HCT116 (cell line): ENCODE data around the gene CLDN15. TPM values are rescaled to one million over a fixed set of nuclear protein-coding genes. Genes with fewer than 3 reads are reported as not detected.
A peak's percentile ranks its signal among the peaks of the same experiment; 100 is the strongest.
"Not testable (repeated sequence)": the region's sequence is repeated elsewhere in the genome, so short reads cannot be mapped to it uniquely, and the experiment has no call there.

ENCODE experiments used
- ATAC-seq: fragments of 200-7000 bp; cut with Tn5 transposase; 2 replicates; pipeline ENCODE4 v1.9.1; 2020; ENCODE audit warnings: mild to moderate bottlenecking, moderate library complexity
- BruUV-seq: library from RNA; stranded (reverse); fragments of 400-500 nt; replicated peaks from 2 replicates; lab custom pipeline; 2021; lab: Mats Ljungman, UMichigan
- CTCF ChIA-PET: fragments of 300-600 bp; sonication (Branson Sonifier 250); formaldehyde crosslinking; loops from one replicate; lab custom pipeline; 2021; ENCODE audit warnings: antibody characterized with exemption; lab: Charles Lee
- POLR2A ChIA-PET: fragments of 300-600, 350-600 bp; sonication (Branson Sonifier 250); formaldehyde crosslinking; loops from one replicate; lab custom pipeline; 2021; ENCODE audit warnings: antibody characterized with exemption; lab: Charles Lee
- RAD21 ChIA-PET, 2 experiments: fragments of 300-600 bp; sonication (Branson Sonifier 250); formaldehyde crosslinking; loops; one replicate each; lab custom pipeline; 2023; ENCODE audit warnings: low total read pairs in 2 of 2; ENCODE audit not compliant: uncharacterized antibody in 2 of 2, unreplicated experiment in 2 of 2, low non-redundant PET in 1 of 2; lab: Charles Lee
- DNase-seq: peaks from one replicate; pipeline ENCODE4 v3.0.0-alpha.2; 2010; ENCODE audit warnings: low read depth, low spot score
- H2AFZ ChIP-seq: fragments of 200-600 bp; shearing (Covaris generic), sonication (generic); 2 replicates; pipeline ENCODE4 v1.6.1; 2017; ENCODE audit warnings: low read depth, mixed run types, mixed read lengths, antibody characterized with exemption, low read length; ENCODE audit not compliant: poor library complexity, severe bottlenecking
- H3K27ac ChIP-seq: 2 replicates; pipeline ENCODE4 v1.5.1; 2012; ENCODE audit warnings: low read depth, low read length
- H3K27me3 ChIP-seq: fragments of 200-600 bp; sonication (generic); 2 replicates; pipeline ENCODE4 v1.6.1; 2016; ENCODE audit warnings: mixed run types, low read length, mixed read lengths; ENCODE audit not compliant: insufficient read depth
- H3K36me3 ChIP-seq, 2 experiments: fragments of 200-500 bp in 1 of 2; fragments of 200-600 bp in 1 of 2; sonication (Bioruptor generic) in 1 of 2; sonication (generic) in 1 of 2; 2 replicates each; pipeline versions ENCODE4 v1.5.1 to v1.6.1; 2014 to 2016; ENCODE audit warnings: low read length in 2 of 2, inconsistent platforms in 1 of 2, mixed read lengths in 1 of 2, mixed run types in 1 of 2; ENCODE audit not compliant: insufficient read depth in 2 of 2, control insufficient read depth in 1 of 2
- H3K4me1 ChIP-seq, 2 experiments: fragments of 200-600 bp in 1 of 2; sonication (generic) in 1 of 2; 2 replicates each; pipeline versions ENCODE4 v1.5.1 to v1.6.1; 2012 to 2017; ENCODE audit warnings: low read length in 2 of 2, inconsistent platforms in 1 of 2, mild to moderate bottlenecking in 1 of 2, mixed read lengths in 1 of 2, mixed run types in 1 of 2, moderate library complexity in 1 of 2; ENCODE audit not compliant: insufficient read depth in 2 of 2, control insufficient read depth in 1 of 2
- H3K4me2 ChIP-seq: fragments of 200-600 bp; sonication (generic); 2 replicates; pipeline ENCODE4 v1.6.1; 2017; ENCODE audit warnings: mixed run types, low read length, mixed read lengths
- H3K4me3 ChIP-seq, 2 experiments: fragments of 200-600 bp in 1 of 2; sonication (generic) in 1 of 2; replicated peaks in 1 of 2; 2 replicates each; pipeline ENCODE4 v1.5.1; 2011 to 2016; ENCODE audit warnings: low read length in 2 of 2, control low read depth in 1 of 2, low read depth in 1 of 2, mild to moderate bottlenecking in 1 of 2, mixed read lengths in 1 of 2, mixed run types in 1 of 2
- H3K79me2 ChIP-seq: fragments of 200-600 bp; sonication (generic); 2 replicates; pipeline ENCODE4 v1.6.1; 2017; ENCODE audit warnings: mild to moderate bottlenecking, mixed run types, low read length, moderate library complexity, mixed read lengths; ENCODE audit not compliant: insufficient read depth
- H3K9ac ChIP-seq: fragments of 200-600 bp; sonication (generic); 2 replicates; pipeline ENCODE4 v1.6.1; 2016; ENCODE audit warnings: low read length, mixed read lengths
- H3K9me2 ChIP-seq: fragments of 200-600 bp; sonication (generic), shearing (Covaris generic); 2 replicates; pipeline ENCODE4 v1.6.1; 2017; ENCODE audit warnings: mixed run types, mild to moderate bottlenecking, moderate library complexity; ENCODE audit not compliant: insufficient read depth
- H3K9me3 ChIP-seq, 2 experiments: fragments of 200-500 bp in 1 of 2; fragments of 200-600 bp in 1 of 2; sonication (Bioruptor generic) in 1 of 2; sonication (generic) in 1 of 2; 2 replicates each; pipeline ENCODE4 v1.6.1; 2014 to 2017; ENCODE audit warnings: low read length in 2 of 2, mixed read lengths in 2 of 2, inconsistent platforms in 1 of 2, low read depth in 1 of 2, mild to moderate bottlenecking in 1 of 2, mixed run types in 1 of 2, moderate library complexity in 1 of 2; ENCODE audit not compliant: control insufficient read depth in 1 of 2, insufficient read depth in 1 of 2
- H4K20me1 ChIP-seq: fragments of 200-600 bp; sonication (generic), shearing (Covaris generic); 2 replicates; pipeline ENCODE4 v1.6.1; 2017; ENCODE audit warnings: mixed run types, mild to moderate bottlenecking, moderate library complexity; ENCODE audit not compliant: insufficient read depth
- CBX3 ChIP-seq: IDR thresholded peaks from 2 replicates; pipeline ENCODE4 v1.6.1; 2012; ENCODE audit warnings: low read depth
- CTCF ChIP-seq, 3 experiments: fragments of 200-600 bp in 1 of 3; sonication (generic) in 1 of 3; IDR thresholded peaks in 2 of 3; conservative IDR thresholded peaks in 1 of 3; 2 replicates each; pipeline ENCODE4 v1.5.1; 2012 to 2017; ENCODE audit warnings: low read depth in 2 of 3, low read length in 2 of 3, antibody characterized with exemption in 1 of 3, borderline replicate concordance in 1 of 3, control low read depth in 1 of 3, mild to moderate bottlenecking in 1 of 3, mixed read lengths in 1 of 3, mixed run types in 1 of 3, moderate library complexity in 1 of 3; ENCODE audit not compliant: insufficient read depth in 1 of 3
- EGR1 ChIP-seq: IDR thresholded peaks from 2 replicates; pipeline ENCODE4 v1.6.1; 2012; ENCODE audit warnings: low read depth
- ELF1 ChIP-seq: IDR thresholded peaks from 2 replicates; pipeline ENCODE4 v1.6.1; 2012; ENCODE audit warnings: low read depth, borderline replicate concordance
- EZH2phosphoT487 ChIP-seq: fragments of 200-600 bp; IDR thresholded peaks from 2 replicates; pipeline ENCODE4 v1.6.1; 2018; ENCODE audit warnings: antibody characterized with exemption, borderline replicate concordance
- FOSL1 ChIP-seq: IDR thresholded peaks from 2 replicates; pipeline ENCODE4 v1.6.1; 2012; ENCODE audit warnings: low read depth
- POLR2A ChIP-seq: IDR thresholded peaks from 2 replicates; pipeline ENCODE4 v1.7.0; 2011; ENCODE audit warnings: borderline replicate concordance; ENCODE audit not compliant: insufficient read depth, insufficient read length; ENCODE audit errors: extremely low read depth
- POLR2AphosphoS5 ChIP-seq: IDR thresholded peaks from 2 replicates; pipeline ENCODE4 v1.6.1; 2011; ENCODE audit warnings: mild to moderate bottlenecking, low read depth, low read length, moderate library complexity
- RAD21 ChIP-seq: IDR thresholded peaks from 2 replicates; pipeline ENCODE4 v1.6.1; 2012; ENCODE audit warnings: low read depth, mild to moderate bottlenecking
- SIN3A ChIP-seq: IDR thresholded peaks from 2 replicates; pipeline ENCODE4 v1.6.1; 2012; ENCODE audit warnings: low read depth
- SP1 ChIP-seq: IDR thresholded peaks from 2 replicates; pipeline ENCODE4 v1.6.1; 2012; ENCODE audit warnings: low read depth
- SRF ChIP-seq: IDR thresholded peaks from 2 replicates; pipeline ENCODE4 v1.6.1; 2012; ENCODE audit warnings: low read depth
- TCF7L2 ChIP-seq: IDR thresholded peaks from 2 replicates; pipeline ENCODE4 v1.7.0; 2011; ENCODE audit warnings: borderline replicate concordance, inconsistent platforms; ENCODE audit not compliant: insufficient read depth, insufficient read length; ENCODE audit errors: extremely low read depth
- YY1 ChIP-seq: IDR thresholded peaks from 2 replicates; pipeline ENCODE4 v1.6.1; 2011; ENCODE audit warnings: low read length, low read depth, moderate library complexity, mild to moderate bottlenecking; ENCODE audit not compliant: insufficient replicate concordance; ENCODE audit errors: extremely low read depth
- ZBTB33 ChIP-seq: IDR thresholded peaks from 2 replicates; pipeline ENCODE4 v1.6.1; 2011; ENCODE audit warnings: mild to moderate bottlenecking, low read length, moderate library complexity; ENCODE audit not compliant: insufficient replicate concordance; ENCODE audit errors: extremely low read depth
- ZNF274 ChIP-seq: fragments of 200-500 bp; sonication (Bioruptor generic); IDR thresholded peaks from 2 replicates; pipeline ENCODE4 v1.6.1; 2014; ENCODE audit warnings: mild to moderate bottlenecking, low read depth, low read length, inconsistent platforms
- intact Hi-C: fragments of 100-400 bp; cut with micrococcal nuclease; formaldehyde crosslinking; loops from 2 replicates; pipeline ENCODE4 v1.10.0; 2022
- total RNA-seq: library from RNA; stranded (reverse); gene quantifications from one replicate; pipeline ENCODE4 v1.2.1, GENCODE V29; 2021; ENCODE audit not compliant: unreplicated experiment
- TF ChIP-seq, protein P1 (sequence below): IDR thresholded peaks from 2 replicates; pipeline ENCODE4 v1.6.1; 2012

CLDN15 gene
- total RNA-seq, 1 experiment from 2014 or later, result 16.9 TPM

DNA sequence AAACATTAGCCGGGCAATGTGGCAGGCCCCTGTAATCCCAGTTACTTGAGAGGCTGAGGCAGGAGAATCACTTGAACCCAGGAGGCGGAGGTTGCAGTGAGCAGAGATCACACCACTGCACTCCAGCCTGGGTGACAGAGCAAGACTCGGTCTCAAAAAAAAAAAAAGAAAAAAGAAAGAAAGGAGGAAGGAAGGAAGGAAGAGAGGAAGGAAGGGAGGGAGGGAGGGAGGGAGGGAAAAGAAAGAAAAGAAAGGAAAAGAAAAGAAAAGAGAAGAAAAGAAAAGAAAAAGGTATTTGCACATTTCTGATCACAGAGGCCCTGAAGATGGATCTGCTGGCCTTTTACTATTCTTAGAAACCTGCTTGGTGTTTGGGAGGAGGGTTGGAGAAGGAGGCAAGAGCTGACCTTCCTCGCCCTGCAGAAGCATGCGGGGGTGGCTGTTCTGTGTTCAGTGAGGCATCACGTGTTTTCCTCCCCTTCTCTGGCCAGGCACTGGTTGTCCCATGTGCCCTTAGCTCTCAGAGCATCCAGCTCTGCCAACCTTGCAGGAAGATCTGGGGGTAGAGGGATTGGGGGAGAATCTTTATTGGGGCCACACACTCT is 26.6 kb upstream of the CLDN15 start:
- BruUV-seq, intact Hi-C loops, H3K4me1 ChIP-seq, H3K27me3 ChIP-seq, H3K79me2 ChIP-seq, H3K4me3 ChIP-seq, H3K4me2 ChIP-seq, H4K20me1 ChIP-seq, H3K9me3 ChIP-seq, RAD21 ChIA-PET, H3K9ac ChIP-seq, DNase-seq, H3K9me2 ChIP-seq, H3K27ac ChIP-seq, H3K36me3 ChIP-seq, POLR2A ChIA-PET, ATAC-seq: not testable (repeated sequence)
- CTCF ChIA-PET, result interaction anchor here (1.4 to 1.5 kb wide), 2 partner anchors 19 to 20 kb away, joined by 4 read pairs; no protein-coding TSS in a partner anchor
- H2AFZ ChIP-seq, result peak overlapping the region; percentile 61

GRCh38 chr7:101258243-101258731 is 20.7 kb upstream of the CLDN15 start:
- ChIA-PET POLR2A (no interaction called here), CTCF (no interaction called here), RAD21 (interaction anchor here in 1 of 2 experiments (0.6 kb wide), 1 partner anchor 62 kb away, joined by 6 read pairs; no protein-coding TSS in a partner anchor)
- ATAC-seq, result no peak
- Histone ChIP-seq H2AFZ (no peak overlapping the region), H3K79me2 (no peaks in the 10 kb centered on the region), H3K4me3 (no peak overlapping the region), H3K27me3 (no peaks in the 10 kb centered on the region), H3K27ac (no peak overlapping the region), H3K9me2 (no peaks in the 10 kb centered on the region), H4K20me1 (no peaks in the 10 kb centered on the region), H3K9ac (no peak overlapping the region), H3K4me2 (no peak overlapping the region), H3K36me3 (no peaks in the 10 kb centered on the region), H3K4me1 (no peaks in the 10 kb centered on the region), H3K9me3 (no peaks in the 10 kb centered on the region)
- BruUV-seq, result no TSS peak
- intact Hi-C loops, result no loop called here
- DNase-seq, result no peak
- TF ChIP-seq POLR2A, result no peak
- TF ChIP-seq YY1, result no peak
- no peak for TF ChIP-seq SRF
- no peak for TF ChIP-seq TCF7L2
- TF ChIP-seq ZBTB33, result no peak
- no peak for TF ChIP-seq RAD21
- no peak for TF ChIP-seq ELF1
- TF ChIP-seq CTCF (IDR thresholded peaks at IDR 0.05 in 2 of 3, conservative IDR thresholded peaks at IDR 0.05 in 1 of 3; ENCODE audit: borderline replicate concordance in 1 of 3, insufficient read depth in 1 of 3, low read depth in 2 of 3, low read length in 2 of 3), result no peak
- TF ChIP-seq FOSL1, result no peak
- TF ChIP-seq EGR1, result no peak
- TF ChIP-seq POLR2AphosphoS5, result no peak
- TF ChIP-seq CBX3, result no peak
- no peak for TF ChIP-seq SIN3A
- no peak for TF ChIP-seq EZH2phosphoT487
- TF ChIP-seq SP1, result no peak
- no peak for TF ChIP-seq ZNF274
- TF ChIP-seq, protein P1, sequence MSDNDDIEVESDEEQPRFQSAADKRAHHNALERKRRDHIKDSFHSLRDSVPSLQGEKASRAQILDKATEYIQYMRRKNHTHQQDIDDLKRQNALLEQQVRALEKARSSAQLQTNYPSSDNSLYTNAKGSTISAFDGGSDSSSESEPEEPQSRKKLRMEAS, result no peak
